ENCODE results near the gene HIVEP3. TPM values are rescaled to one million over a fixed set of nuclear protein-coding genes. Genes with fewer than 3 reads are reported as not detected.

The HIVEP3 gene
- polyA plus RNA-seq, 1 donor (not counting 4 experiments of a cell fraction or from before 2014, with no cell fraction given): 1.1 TPM

DNA sequence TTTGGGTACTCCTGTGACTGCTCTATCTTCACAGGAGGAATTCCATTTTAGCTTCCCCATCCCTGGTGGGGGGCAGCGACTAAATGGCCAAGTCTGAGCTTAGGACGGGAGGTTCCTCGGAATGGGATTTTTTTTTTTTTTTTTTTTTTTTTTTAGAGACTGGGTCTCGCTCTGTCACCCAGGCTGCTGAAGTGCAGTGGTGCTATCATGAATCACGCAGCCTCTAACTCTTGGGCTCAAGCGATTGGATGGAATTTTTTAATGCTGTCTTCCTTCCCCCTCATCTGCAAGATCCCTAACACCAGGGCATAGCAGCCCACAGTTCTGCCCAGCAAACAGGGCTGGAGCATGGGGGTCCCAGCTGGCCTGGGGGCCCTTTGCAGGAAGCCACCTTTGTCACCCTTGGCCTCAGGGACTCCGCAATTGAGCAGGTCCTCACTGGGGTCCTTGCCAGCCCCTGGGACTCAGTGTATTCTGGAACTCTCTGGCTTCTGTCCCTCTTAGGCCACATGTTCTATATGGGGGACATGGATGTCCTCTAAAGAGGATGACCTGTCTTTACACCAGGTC, 421.2 kb downstream of the HIVEP3 start:
- Histone ChIP-seq H3K4me1 (ENCODE audit: control insufficient read depth, extremely low read depth, insufficient read depth, low read length) (peaks cover 89% of the 10 kb centered on the region), H4K20me1 (ENCODE audit: control insufficient read depth, extremely low read depth, insufficient read depth, low read length) (no peaks in the 10 kb centered on the region), H3K27me3 (ENCODE audit: control insufficient read depth, extremely low read depth, insufficient read depth, low read length) (no peaks in the 10 kb centered on the region), H3K4me2 (ENCODE audit: control insufficient read depth, extremely low read depth, insufficient read depth, low read depth, low read length) (no peak overlapping the region), H3K9me1 (ENCODE audit: control insufficient read depth, extremely low read depth, insufficient read depth, low read length) (peaks cover 3% of the 10 kb centered on the region), H3K27ac (ENCODE audit: control insufficient read depth, insufficient read depth, low read length) (no peak overlapping the region), H3K36me3 (ENCODE audit: control insufficient read depth in 2 of 2, extremely low read depth in 1 of 2, insufficient read depth in 2 of 2, low read length in 2 of 2) (no peaks in the 10 kb centered on the region), H3K4me3 (ENCODE audit: control insufficient read depth in 2 of 3, extremely low read depth in 1 of 3, insufficient read depth in 2 of 3, low read depth in 1 of 3, low read length in 3 of 3) (no peak overlapping the region), H3K79me2 (ENCODE audit: control insufficient read depth, insufficient read depth, low read length) (no peaks in the 10 kb centered on the region), H3K9me3 (ENCODE audit: control insufficient read depth, low read depth, low read length) (no peaks in the 10 kb centered on the region), H2AFZ (ENCODE audit: control insufficient read depth, low read length) (no peak overlapping the region), H3K9ac (ENCODE audit: control insufficient read depth, extremely low read depth, insufficient read depth, low read length) (no peak overlapping the region)
- FAIRE-seq: no peak
- dilution Hi-C loops (cut with MboI; ENCODE audit: extremely low pct_ligation_motif_present, low sequenced_read_pairs): no loop called here
- DNase-seq (ENCODE audit: low read depth, low spot score): no peak
- TF ChIP-seq, protein P1, sequence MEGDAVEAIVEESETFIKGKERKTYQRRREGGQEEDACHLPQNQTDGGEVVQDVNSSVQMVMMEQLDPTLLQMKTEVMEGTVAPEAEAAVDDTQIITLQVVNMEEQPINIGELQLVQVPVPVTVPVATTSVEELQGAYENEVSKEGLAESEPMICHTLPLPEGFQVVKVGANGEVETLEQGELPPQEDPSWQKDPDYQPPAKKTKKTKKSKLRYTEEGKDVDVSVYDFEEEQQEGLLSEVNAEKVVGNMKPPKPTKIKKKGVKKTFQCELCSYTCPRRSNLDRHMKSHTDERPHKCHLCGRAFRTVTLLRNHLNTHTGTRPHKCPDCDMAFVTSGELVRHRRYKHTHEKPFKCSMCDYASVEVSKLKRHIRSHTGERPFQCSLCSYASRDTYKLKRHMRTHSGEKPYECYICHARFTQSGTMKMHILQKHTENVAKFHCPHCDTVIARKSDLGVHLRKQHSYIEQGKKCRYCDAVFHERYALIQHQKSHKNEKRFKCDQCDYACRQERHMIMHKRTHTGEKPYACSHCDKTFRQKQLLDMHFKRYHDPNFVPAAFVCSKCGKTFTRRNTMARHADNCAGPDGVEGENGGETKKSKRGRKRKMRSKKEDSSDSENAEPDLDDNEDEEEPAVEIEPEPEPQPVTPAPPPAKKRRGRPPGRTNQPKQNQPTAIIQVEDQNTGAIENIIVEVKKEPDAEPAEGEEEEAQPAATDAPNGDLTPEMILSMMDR (optimal IDR thresholded peaks at IDR 0.05 in 1 of 3, IDR thresholded peaks at IDR 0.05 in 1 of 3, conservative IDR thresholded peaks at IDR 0.05 in 1 of 3; ENCODE audit: extremely low read depth in 1 of 3, insufficient read depth in 2 of 3, low read length in 3 of 3): no peak
- no peak for TF ChIP-seq EZH2 (IDR thresholded peaks at IDR 0.05; ENCODE audit: low read length)

DNA sequence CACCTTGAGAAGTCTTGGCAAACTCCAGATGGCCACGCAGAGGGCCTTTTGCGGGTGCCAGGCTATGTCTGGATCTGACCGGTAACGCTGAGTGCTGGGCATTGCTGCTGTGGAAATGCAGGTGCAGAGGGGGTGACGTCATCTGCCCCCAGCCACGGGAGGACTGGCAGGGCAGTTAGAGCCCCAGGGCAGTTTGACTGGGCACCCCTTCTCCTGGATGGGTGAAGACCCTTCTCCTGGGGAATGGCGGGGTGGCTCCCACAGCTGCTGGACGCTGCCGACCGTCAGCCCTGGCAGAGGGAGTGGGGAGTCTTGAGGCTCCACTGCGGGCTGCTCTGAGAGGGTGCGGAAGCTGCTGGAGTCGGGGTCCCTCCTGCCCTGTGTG, 421.7 kb downstream of the HIVEP3 start:
- no peaks in the 10 kb centered on the region for H3K9me3 ChIP-seq (ENCODE audit: control insufficient read depth, low read depth, low read length)
- H3K4me3 ChIP-seq (ENCODE audit: control insufficient read depth in 2 of 3, extremely low read depth in 1 of 3, insufficient read depth in 2 of 3, low read depth in 1 of 3, low read length in 3 of 3): no peak overlapping the region
- no peak overlapping the region for H2AFZ ChIP-seq (ENCODE audit: control insufficient read depth, low read length)
- no peak for DNase-seq (ENCODE audit: low read depth, low spot score)
- H3K4me2 ChIP-seq (ENCODE audit: control insufficient read depth, extremely low read depth, insufficient read depth, low read depth, low read length): peak overlapping the region; percentile 55
- dilution Hi-C loops (cut with MboI; ENCODE audit: extremely low pct_ligation_motif_present, low sequenced_read_pairs): no loop called here
- peak overlapping the region; percentile 74 for H3K9ac ChIP-seq (ENCODE audit: control insufficient read depth, extremely low read depth, insufficient read depth, low read length)
- no peaks in the 10 kb centered on the region for H4K20me1 ChIP-seq (ENCODE audit: control insufficient read depth, extremely low read depth, insufficient read depth, low read length)
- no peak for TF ChIP-seq EZH2 (IDR thresholded peaks at IDR 0.05; ENCODE audit: low read length)
- TF ChIP-seq, protein P1 (optimal IDR thresholded peaks at IDR 0.05 in 1 of 3, IDR thresholded peaks at IDR 0.05 in 1 of 3, conservative IDR thresholded peaks at IDR 0.05 in 1 of 3; ENCODE audit: extremely low read depth in 1 of 3, insufficient read depth in 2 of 3, low read length in 3 of 3): no peak
- H3K79me2 ChIP-seq (ENCODE audit: control insufficient read depth, insufficient read depth, low read length): no peaks in the 10 kb centered on the region
- FAIRE-seq: no peak
- no peaks in the 10 kb centered on the region for H3K36me3 ChIP-seq (ENCODE audit: control insufficient read depth in 2 of 2, extremely low read depth in 1 of 2, insufficient read depth in 2 of 2, low read length in 2 of 2)
- H3K27me3 ChIP-seq (ENCODE audit: control insufficient read depth, extremely low read depth, insufficient read depth, low read length): no peaks in the 10 kb centered on the region
- peak overlapping the region; percentile 71 for H3K27ac ChIP-seq (ENCODE audit: control insufficient read depth, insufficient read depth, low read length)
- peaks cover 89% of the 10 kb centered on the region for H3K4me1 ChIP-seq (ENCODE audit: control insufficient read depth, extremely low read depth, insufficient read depth, low read length)
- H3K9me1 ChIP-seq (ENCODE audit: control insufficient read depth, extremely low read depth, insufficient read depth, low read length): peaks cover 3% of the 10 kb centered on the region

All from keratinocyte (primary cell).